GM23338 (cell line): Measurements from ENCODE around the gene GCN1. TPM values are rescaled to one million over a fixed set of nuclear protein-coding genes. Genes with fewer than 3 reads are reported as not detected.

ENCODE experiments used
- CTCF ChIP-seq, 2 experiments: fragments of 200-600 bp in 1 of 2; sonication (generic) in 1 of 2; conservative IDR thresholded peaks; 2 replicates each; pipeline versions ENCODE4 v1.5.1 to v1.6.1; 2016 to 2017; ENCODE audit warnings: antibody characterized with exemption in 2 of 2, low read depth in 2 of 2, mild to moderate bottlenecking in 2 of 2, moderate library complexity in 1 of 2
- JUNB ChIP-seq: IDR thresholded peaks from one replicate; pipeline ENCODE4 v1.6.1; 2016; ENCODE audit warnings: antibody characterized with exemption; ENCODE audit not compliant: unreplicated experiment
- ZNF114 ChIP-seq: fragments of 250-450 bp; sonication (Bioruptor Pico); IDR thresholded peaks from 2 replicates; pipeline ENCODE4 v1.5.0; 2020; ENCODE audit warnings: mild to moderate bottlenecking, moderate library complexity
- ZNF462 ChIP-seq: fragments of 250-450 bp; sonication (Bioruptor Pico); IDR thresholded peaks from 2 replicates; pipeline ENCODE4 v1.5.0; 2020; ENCODE audit warnings: mild to moderate bottlenecking, moderate library complexity
- polyA plus RNA-seq: library from polyadenylated mRNA; unstranded; fragments of >200 nt; fragmentation: Nextera tagmentation; extraction: Ambion mirVana; gene quantifications from 2 replicates; pipeline ENCODE4 v1.2.1, GENCODE V29; 2016
- total RNA-seq: library from RNA; depleted of rRNA; stranded (reverse); fragments of >200 nt; shearing (Covaris generic); gene quantifications from 2 replicates; pipeline ENCODE4 v1.2.3, GENCODE V29; 2014
- TF ChIP-seq, protein P1 (sequence below): IDR thresholded peaks from 2 replicates; pipeline ENCODE4 v1.6.1; 2016; ENCODE audit warnings: antibody characterized with exemption

GCN1 gene
- total and polyA plus RNA-seq, 2 experiments from 2014 or later: 18.0 to 177 TPM

DNA sequence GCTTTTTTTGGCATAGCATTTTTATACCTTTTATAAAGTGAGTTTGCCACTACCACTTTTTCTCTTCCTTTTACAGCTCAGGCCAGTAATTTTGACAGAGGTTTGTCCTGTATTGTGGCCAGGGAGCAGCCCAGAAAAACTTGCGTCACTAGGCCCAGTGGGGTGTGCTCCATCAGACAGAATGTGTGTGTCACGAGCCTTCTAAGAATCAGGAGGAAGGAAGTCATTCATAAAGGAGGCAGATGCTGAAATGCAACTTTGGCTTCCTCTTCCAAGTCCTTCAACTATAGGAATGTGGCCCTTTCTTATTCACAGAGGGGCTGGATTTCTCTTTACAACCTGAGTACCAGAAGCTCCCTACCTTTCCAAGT lies 67.9 kb downstream of the GCN1 start (continued):
- TF ChIP-seq ZNF462 (no peak), CTCF (conservative IDR thresholded peaks at IDR 0.05; ENCODE audit: low read depth in 2 of 2) (no peak), JUNB (no peak), ZNF114 (CRISPR knock-in tag) (no peak)
- TF ChIP-seq, protein P1, sequence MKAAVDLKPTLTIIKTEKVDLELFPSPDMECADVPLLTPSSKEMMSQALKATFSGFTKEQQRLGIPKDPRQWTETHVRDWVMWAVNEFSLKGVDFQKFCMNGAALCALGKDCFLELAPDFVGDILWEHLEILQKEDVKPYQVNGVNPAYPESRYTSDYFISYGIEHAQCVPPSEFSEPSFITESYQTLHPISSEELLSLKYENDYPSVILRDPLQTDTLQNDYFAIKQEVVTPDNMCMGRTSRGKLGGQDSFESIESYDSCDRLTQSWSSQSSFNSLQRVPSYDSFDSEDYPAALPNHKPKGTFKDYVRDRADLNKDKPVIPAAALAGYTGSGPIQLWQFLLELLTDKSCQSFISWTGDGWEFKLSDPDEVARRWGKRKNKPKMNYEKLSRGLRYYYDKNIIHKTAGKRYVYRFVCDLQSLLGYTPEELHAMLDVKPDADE: no peak
